ENCODE results near the gene EHMT1. TPM values are rescaled to one million over a fixed set of nuclear protein-coding genes. Genes with fewer than 3 reads are reported as not detected.
A peak's percentile ranks its signal among the peaks of the same experiment; 100 is the strongest.

The EHMT1 gene
- total and polyA plus RNA-seq, 9 of the 15 experiments (the other 6 are each of a cell fraction or from before 2014, with no cell fraction given), result 2.2 to 76.0 (median 36.4) TPM

- ChIA-PET POLR2A (no interaction called here), CTCF (ENCODE audit: low intra/inter-chr PET ratio) (no interaction called here)
- no peaks in the 10 kb centered on the region for H3K4me1 ChIP-seq (replicated peaks in 1 of 2; ENCODE audit: control insufficient read depth in 2 of 2, insufficient read depth in 2 of 2, low read length in 2 of 2)
- H3K36me3 ChIP-seq (ENCODE audit: control insufficient read depth, insufficient read depth, low read length), result peaks cover 44% of the 10 kb centered on the region; the same call in 2 of the 3 replicates
- no peak overlapping the region for H2AFZ ChIP-seq (ENCODE audit: low read depth, low read length)
- H3K4me2 ChIP-seq (ENCODE audit: insufficient read depth, low read length), result no peak overlapping the region
- no peaks in the 10 kb centered on the region for H3K27me3 ChIP-seq (ENCODE audit: control insufficient read depth in 2 of 2, insufficient read depth in 2 of 2, low read length in 2 of 2)
- in situ Hi-C loops (cut with MboI), result no loop called here
- no peaks in the 10 kb centered on the region for H3K9me1 ChIP-seq (ENCODE audit: control insufficient read depth, insufficient read depth, low read length)
- intact Hi-C loops (cut with micrococcal nuclease), result no loop called here
- H3K79me2 ChIP-seq (ENCODE audit: control insufficient read depth, insufficient read depth, low read length), result 0 out of 3 replicates have a peak, but pooled peaks cover 7% of the 10 kb centered on the region
- ATAC-seq, result no peak
- no peak overlapping the region for H3K9ac ChIP-seq (ENCODE audit: insufficient read depth in 1 of 2, low read depth in 2 of 2, low read length in 2 of 2)
- no peaks in the 10 kb centered on the region for H4K20me1 ChIP-seq (replicated peaks; ENCODE audit: control insufficient read depth, insufficient read depth, low read length)
- 92% methylated on average over 4 of the region's 5 CpGs for whole genome bisulfite sequencing (ENCODE audit: insufficient coverage, low coverage, missing lambda C conversion rate)
- FAIRE-seq, result no peak
- no peaks in the 10 kb centered on the region for H3K9me3 ChIP-seq (replicated peaks; ENCODE audit: control insufficient read depth, insufficient read depth, low read depth, low read length)
- H3K4me3 ChIP-seq, result no peak overlapping the region
- no TSS peak for BruUV-seq (replicated peaks)
- no peak for DNase-seq (ENCODE audit: extremely low read depth in 1 of 4, low spot score in 3 of 4)
- TF ChIP-seq POLR2B (IDR thresholded peaks at IDR 0.05; ENCODE audit: low read depth, partially characterized antibody) (peak; percentile 24), ELF4 (CRISPR knock-in tag; IDR thresholded peaks at IDR 0.05) (0 out of 2 replicates have a peak, but pooled peaks have one; percentile 38), EGR1 (conservative IDR thresholded peaks at IDR 0.05) (peak; percentile 70), ZNF239 (CRISPR knock-in tag; IDR thresholded peaks at IDR 0.05) (no peak), TOE1 (IDR thresholded peaks at IDR 0.05; ENCODE audit: borderline replicate concordance) (no peak), TOE1 (CRISPR knock-in tag; IDR thresholded peaks at IDR 0.05; ENCODE audit: borderline replicate concordance, low read depth) (no peak), SUPT5H (IDR thresholded peaks at IDR 0.05) (peak; percentile 36; the same call in 1 of the 2 replicates)
- no peak overlapping the region for H3K27ac ChIP-seq (ENCODE audit: extremely low read depth, low read depth, low read length)
Observed at GRCh38 chr9:137569609-137570203, 49.1 kb upstream of the EHMT1 start.

GRCh38 chr9:137570566-137570965 lies 48.2 kb upstream of the EHMT1 start:
- no peak overlapping the region for H3K4me2 ChIP-seq (ENCODE audit: insufficient read depth, low read length)
- 90% methylated on average over 3 of the region's 3 CpGs for WGBS (ENCODE audit: insufficient coverage, low coverage, missing lambda C conversion rate)
- in situ Hi-C loops (cut with MboI), result no loop called here
- H3K9ac ChIP-seq (ENCODE audit: insufficient read depth in 1 of 2, low read depth in 2 of 2, low read length in 2 of 2), result no peak overlapping the region
- no peaks in the 10 kb centered on the region for H4K20me1 ChIP-seq (replicated peaks; ENCODE audit: control insufficient read depth, insufficient read depth, low read length)
- TF ChIP-seq ZNF586 (CRISPR knock-in tag; conservative IDR thresholded peaks at IDR 0.05) (no peak), POLR2AphosphoS5 (IDR thresholded peaks at IDR 0.05; ENCODE audit: control insufficient read depth, insufficient read depth, low read depth, low read length) (0 out of 2 replicates have a peak, but pooled peaks have one; percentile 10), ARID1B (IDR thresholded peaks at IDR 0.05) (no peak), TOE1 (IDR thresholded peaks at IDR 0.05; ENCODE audit: borderline replicate concordance) (no peak), TOE1 (CRISPR knock-in tag; IDR thresholded peaks at IDR 0.05; ENCODE audit: borderline replicate concordance, low read depth) (no peak), POLR2A (conservative IDR thresholded peaks at IDR 0.05) (peak; percentile 51; the same call in 1 of the 2 replicates), HDAC8 (tag; IDR thresholded peaks at IDR 0.05) (no peak)
- TF ChIP-seq, protein P1, sequence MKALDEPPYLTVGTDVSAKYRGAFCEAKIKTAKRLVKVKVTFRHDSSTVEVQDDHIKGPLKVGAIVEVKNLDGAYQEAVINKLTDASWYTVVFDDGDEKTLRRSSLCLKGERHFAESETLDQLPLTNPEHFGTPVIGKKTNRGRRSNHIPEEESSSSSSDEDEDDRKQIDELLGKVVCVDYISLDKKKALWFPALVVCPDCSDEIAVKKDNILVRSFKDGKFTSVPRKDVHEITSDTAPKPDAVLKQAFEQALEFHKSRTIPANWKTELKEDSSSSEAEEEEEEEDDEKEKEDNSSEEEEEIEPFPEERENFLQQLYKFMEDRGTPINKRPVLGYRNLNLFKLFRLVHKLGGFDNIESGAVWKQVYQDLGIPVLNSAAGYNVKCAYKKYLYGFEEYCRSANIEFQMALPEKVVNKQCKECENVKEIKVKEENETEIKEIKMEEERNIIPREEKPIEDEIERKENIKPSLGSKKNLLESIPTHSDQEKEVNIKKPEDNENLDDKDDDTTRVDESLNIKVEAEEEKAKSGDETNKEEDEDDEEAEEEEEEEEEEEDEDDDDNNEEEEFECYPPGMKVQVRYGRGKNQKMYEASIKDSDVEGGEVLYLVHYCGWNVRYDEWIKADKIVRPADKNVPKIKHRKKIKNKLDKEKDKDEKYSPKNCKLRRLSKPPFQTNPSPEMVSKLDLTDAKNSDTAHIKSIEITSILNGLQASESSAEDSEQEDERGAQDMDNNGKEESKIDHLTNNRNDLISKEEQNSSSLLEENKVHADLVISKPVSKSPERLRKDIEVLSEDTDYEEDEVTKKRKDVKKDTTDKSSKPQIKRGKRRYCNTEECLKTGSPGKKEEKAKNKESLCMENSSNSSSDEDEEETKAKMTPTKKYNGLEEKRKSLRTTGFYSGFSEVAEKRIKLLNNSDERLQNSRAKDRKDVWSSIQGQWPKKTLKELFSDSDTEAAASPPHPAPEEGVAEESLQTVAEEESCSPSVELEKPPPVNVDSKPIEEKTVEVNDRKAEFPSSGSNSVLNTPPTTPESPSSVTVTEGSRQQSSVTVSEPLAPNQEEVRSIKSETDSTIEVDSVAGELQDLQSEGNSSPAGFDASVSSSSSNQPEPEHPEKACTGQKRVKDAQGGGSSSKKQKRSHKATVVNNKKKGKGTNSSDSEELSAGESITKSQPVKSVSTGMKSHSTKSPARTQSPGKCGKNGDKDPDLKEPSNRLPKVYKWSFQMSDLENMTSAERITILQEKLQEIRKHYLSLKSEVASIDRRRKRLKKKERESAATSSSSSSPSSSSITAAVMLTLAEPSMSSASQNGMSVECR (CRISPR knock-in tag; IDR thresholded peaks at IDR 0.05), result no peak
- H3K4me3 ChIP-seq, result no peak overlapping the region
- peaks cover 7% of the 10 kb centered on the region in 2 experiments; a peak in 4 of 5 replicates for H3K4me1 ChIP-seq (replicated peaks in 1 of 2; ENCODE audit: control insufficient read depth in 2 of 2, insufficient read depth in 2 of 2, low read length in 2 of 2)
- ATAC-seq, result no peak
- no peak for DNase-seq (ENCODE audit: extremely low read depth in 1 of 4, low spot score in 3 of 4)
- peaks cover 49% of the 10 kb centered on the region for H3K36me3 ChIP-seq (ENCODE audit: control insufficient read depth, insufficient read depth, low read length)
- ChIA-PET CTCF (ENCODE audit: low intra/inter-chr PET ratio) (no interaction called here), POLR2A (no interaction called here)
- no peak for FAIRE-seq
- intact Hi-C loops (cut with micrococcal nuclease), result no loop called here
- peaks cover 16% of the 10 kb centered on the region for H3K79me2 ChIP-seq (ENCODE audit: control insufficient read depth, insufficient read depth, low read length)
- no peak overlapping the region for H3K27ac ChIP-seq (ENCODE audit: extremely low read depth, low read depth, low read length)
- no peak overlapping the region for H2AFZ ChIP-seq (ENCODE audit: low read depth, low read length)
- no peaks in the 10 kb centered on the region for H3K9me3 ChIP-seq (replicated peaks; ENCODE audit: control insufficient read depth, insufficient read depth, low read depth, low read length)
- H3K27me3 ChIP-seq (ENCODE audit: control insufficient read depth in 2 of 2, insufficient read depth in 2 of 2, low read length in 2 of 2), result no peaks in the 10 kb centered on the region
- no TSS peak for BruUV-seq (replicated peaks)
- peaks cover 5% of the 10 kb centered on the region for H3K9me1 ChIP-seq (ENCODE audit: control insufficient read depth, insufficient read depth, low read length)
